OCI-LY3 (cell line): Measurements from ENCODE around the gene RELN.

ENCODE experiments used
- CTCF ChIP-seq: fragments of 200-600, 300-600 bp; sonication (generic); IDR thresholded peaks from 2 replicates; pipeline ENCODE4 v1.5.1; 2014; ENCODE audit warnings: antibody characterized with exemption, low read length, low read depth
- EZH2phosphoT487 ChIP-seq: fragments of 200-600 bp; shearing (Covaris generic); IDR thresholded peaks from 2 replicates; pipeline ENCODE4 v1.6.1; 2018; ENCODE audit warnings: antibody characterized with exemption, mixed run types, low read depth

DNA sequence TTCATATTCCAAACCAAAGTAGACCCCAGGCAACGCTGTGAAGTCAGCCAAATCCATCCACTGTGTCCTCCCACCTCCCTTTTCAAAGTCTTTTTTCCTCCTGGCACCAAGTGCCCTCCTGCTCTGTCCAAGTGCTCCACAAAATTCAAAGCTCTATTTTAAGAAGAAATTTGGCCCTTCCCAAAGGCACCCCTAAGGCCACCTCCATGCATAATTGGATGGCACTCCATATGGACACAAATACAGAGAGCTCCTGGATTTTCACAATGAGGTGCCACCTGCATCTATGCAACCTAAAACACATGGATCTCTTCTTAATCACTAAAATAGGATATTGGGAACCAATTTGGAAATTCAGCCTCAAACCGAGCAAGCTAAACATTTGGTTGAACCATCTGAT, 121.6 kb downstream of the RELN start:
- TF ChIP-seq CTCF (no peak), EZH2phosphoT487 (no peak)
